CD4-positive, alpha-beta memory T cell (primary cell): ENCODE data around the gene PRDX4. TPM values are rescaled to one million over a fixed set of nuclear protein-coding genes. Genes with fewer than 3 reads are reported as not detected.
A peak's percentile ranks its signal among the peaks of the same experiment; 100 is the strongest.

Source experiments
- CTCF ChIA-PET: fragments of 350-600 bp; sonication (Branson Sonifier 250); formaldehyde crosslinking; loops from one replicate; lab custom pipeline; 2021; ENCODE audit warnings: inconsistent platforms; ENCODE audit not compliant: partially characterized antibody; lab: Charles Lee
- POLR2A ChIA-PET: fragments of 350-600 bp; sonication (Branson Sonifier 250); formaldehyde crosslinking; loops from one replicate; lab custom pipeline; 2021; ENCODE audit not compliant: partially characterized antibody; lab: Charles Lee
- DNase-seq, 5 donors: peaks; one replicate each; pipeline versions ENCODE4 v3.0.0 to v3.0.0-alpha.2; 2020 to 2022; ENCODE audit warnings: mixed read lengths in 1 of 5
- H3K27ac ChIP-seq: one replicate; pipeline ENCODE4 v1.7.0; 2013; ENCODE audit warnings: low read depth, low read length
- H3K27me3 ChIP-seq: 2 replicates; pipeline ENCODE4 v1.7.0; 2013; ENCODE audit warnings: mild to moderate bottlenecking, low read length, moderate library complexity; ENCODE audit not compliant: insufficient read depth
- H3K36me3 ChIP-seq: 2 replicates; pipeline ENCODE4 v1.7.0; 2013; ENCODE audit warnings: mild to moderate bottlenecking, low read length, moderate library complexity; ENCODE audit not compliant: insufficient read depth
- H3K4me1 ChIP-seq: 2 replicates; pipeline ENCODE4 v1.7.0; 2013; ENCODE audit warnings: mild to moderate bottlenecking, low read length, moderate library complexity; ENCODE audit not compliant: insufficient read depth
- H3K4me3 ChIP-seq, 2 donors: one replicate each; pipeline ENCODE4 v1.7.0; 2013; ENCODE audit warnings: low read length in 2 of 2, mild to moderate bottlenecking in 1 of 2
- H3K9me3 ChIP-seq, 2 donors: one replicate each; pipeline ENCODE4 v1.7.0; 2013; ENCODE audit warnings: low read length in 2 of 2, control low read depth in 1 of 2; ENCODE audit not compliant: control insufficient read depth in 1 of 2
- H3K27ac Mint-ChIP-seq, 7 donors: one replicate each; pipeline ENCODE4 v1.8.0; 2020 to 2021; ENCODE audit warnings: mixed read lengths in 7 of 7, mild to moderate bottlenecking in 6 of 7, inconsistent platforms in 3 of 7, moderate library complexity in 3 of 7
- H3K27me3 Mint-ChIP-seq, 2 donors: one replicate each; pipeline ENCODE4 v1.8.0; 2020 to 2021; ENCODE audit warnings: mixed read lengths in 2 of 2
- H3K36me3 Mint-ChIP-seq, 2 donors: one replicate each; pipeline ENCODE4 v1.8.0; 2020 to 2021; ENCODE audit warnings: mixed read lengths in 2 of 2, inconsistent platforms in 1 of 2, mild to moderate bottlenecking in 1 of 2
- H3K4me1 Mint-ChIP-seq, 4 donors: one replicate each; pipeline ENCODE4 v1.8.0; 2020 to 2021; ENCODE audit warnings: mixed read lengths in 4 of 4, mild to moderate bottlenecking in 1 of 4
- H3K4me3 Mint-ChIP-seq, 8 donors: one replicate each; pipeline ENCODE4 v1.8.0; 2020 to 2021; ENCODE audit warnings: mixed read lengths in 8 of 8, mild to moderate bottlenecking in 7 of 8, moderate library complexity in 6 of 8, inconsistent platforms in 3 of 8
- H3K9me3 Mint-ChIP-seq, 8 donors: one replicate each; pipeline ENCODE4 v1.8.0; 2020 to 2021; ENCODE audit warnings: mixed read lengths in 8 of 8, mild to moderate bottlenecking in 5 of 8, inconsistent platforms in 3 of 8, moderate library complexity in 1 of 8
- intact Hi-C: fragments of 100-400 bp; cut with micrococcal nuclease; formaldehyde crosslinking; loops from one replicate; pipeline ENCODE4 v1.15.1; 2023
- polyA plus RNA-seq, 2 donors: library from polyadenylated mRNA; unstranded; fragments of 300-500 nt; fragmentation: Illumina TruSeq; gene quantifications; one replicate each; pipeline ENCODE4 v1.2.3, GENCODE V29; 2021
- total RNA-seq, 2 experiments: library from RNA; stranded (reverse); gene quantifications; one replicate each; pipeline ENCODE4 v1.2.3, GENCODE V29; 2021

Gene PRDX4
- total and polyA plus RNA-seq, 4 experiments from 2014 or later, result 13.1 to 65.5 (median 39.2) TPM

DNA sequence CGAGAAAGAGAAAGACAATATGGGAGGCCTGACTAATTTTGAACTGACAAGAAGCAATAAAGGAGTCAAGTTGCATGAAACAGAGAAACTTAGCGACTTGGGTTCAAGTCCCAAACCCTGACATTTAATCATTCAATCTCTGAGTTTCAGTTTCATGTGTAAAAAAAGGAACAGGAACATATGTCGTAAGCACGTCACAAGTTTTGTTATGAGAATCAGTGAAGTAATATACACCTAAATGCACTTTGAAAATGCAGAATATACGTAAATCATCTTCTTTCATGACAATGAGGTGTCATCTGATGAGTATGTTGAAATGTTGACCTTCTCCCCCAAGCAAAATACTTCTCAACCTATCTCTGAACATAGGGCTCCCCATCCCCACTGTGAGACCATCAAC, 65.4 kb downstream of the PRDX4 start:
- Histone ChIP-seq H3K4me3 (no peak overlapping the region), H3K4me1 (no peaks in the 10 kb centered on the region), H3K27me3 (no peaks in the 10 kb centered on the region), H3K36me3 (no peaks in the 10 kb centered on the region), H3K9me3 (no peaks in the 10 kb centered on the region), H3K27ac (no peak overlapping the region)
- Mint-ChIP-seq H3K4me1 (peaks cover 2 to 13% (median 8%) of the 10 kb centered on the region in 4 donors), H3K9me3 (no peaks in the 10 kb centered on the region), H3K27me3 (no peaks in the 10 kb centered on the region), H3K4me3 (peak overlapping the region in 1 of 8 donors; percentile 49), H3K36me3 (peaks cover 0 to 40% of the 10 kb centered on the region in 2 donors), H3K27ac (peak overlapping the region; percentile 5 to 87 (median 25))
- POLR2A ChIA-PET, result no interaction called here
- DNase-seq, result peak in 2 of 5 donors; percentile 1 to 19
- intact Hi-C loops, result no loop called here
- CTCF ChIA-PET, result interaction anchor here (1.3 kb wide), 1 partner anchor 169 kb away, joined by 4 read pairs; no protein-coding TSS in a partner anchor

Other genes with a start within 250 kb of the PRDX4 start
- 10 to 100 TPM; 21.2 to 25.2 TPM for gene ACOT9, start 75.8 kb downstream of the PRDX4 start, total RNA-seq
- gene ACOT9, start 75.8 kb downstream of the PRDX4 start, polyA plus RNA-seq, result 10 to 100 TPM; 22.5 to 28.1 TPM
- 100 to 1,000 TPM; 139 to 145 TPM for gene SAT1, start 115.7 kb downstream of the PRDX4 start, total RNA-seq
- 100 to 1,000 TPM; 127 to 134 TPM for gene SAT1, start 115.7 kb downstream of the PRDX4 start, polyA plus RNA-seq
- gene APOO, start 240.4 kb downstream of the PRDX4 start, total RNA-seq, result 1 to 10 TPM; 5.1 to 7.9 TPM
- 10 to 100 TPM; 18.4 to 18.9 TPM for gene APOO, start 240.4 kb downstream of the PRDX4 start, polyA plus RNA-seq
- gene CXorf58, start 240.5 kb downstream of the PRDX4 start, total RNA-seq, result not detected
- under 1 TPM in 1 of 2 donors, not detected in 1; 0.14 TPM for gene CXorf58, start 240.5 kb downstream of the PRDX4 start, polyA plus RNA-seq